Measurements from ENCODE around the gene JMJD1C.

Gene JMJD1C

GRCh38 chr10:63168821-63169462, 296.8 kb downstream of the JMJD1C start:
- Histone ChIP-seq H3K36me3 (replicated peaks; ENCODE audit: insufficient read depth, low read length) (0 out of 2 replicates have a peak, but pooled peaks cover 4% of the 10 kb centered on the region), H3K4me2 (ENCODE audit: low read depth, low read length) (no peak overlapping the region), H4K20me1 (ENCODE audit: insufficient read depth, low read length) (no peaks in the 10 kb centered on the region), H3K4me3 (ENCODE audit: low read length) (no peak overlapping the region), H3K4me1 (ENCODE audit: low read length) (peaks cover 16% of the 10 kb centered on the region; the same call in 1 of the 2 replicates), H3K79me2 (ENCODE audit: low read length) (peaks cover 8% of the 10 kb centered on the region), H3K9me3 (replicated peaks; ENCODE audit: insufficient read depth, low read length) (no peaks in the 10 kb centered on the region), H3F3A (ENCODE audit: insufficient read depth, low read length) (peaks cover 5% of the 10 kb centered on the region), H3K27me3 (replicated peaks; ENCODE audit: insufficient read depth, low read length) (no peaks in the 10 kb centered on the region), H2AFZ (ENCODE audit: low read length) (no peak overlapping the region), H3K27ac (ENCODE audit: low read length) (no peak overlapping the region), H3K9ac (ENCODE audit: low read length) (no peak overlapping the region), H3K9me2 (replicated peaks; ENCODE audit: insufficient read depth, low read length) (no peaks in the 10 kb centered on the region)
- TF ChIP-seq EZH2phosphoT487 (IDR thresholded peaks at IDR 0.05; ENCODE audit: low read length) (no peak), EZH2 (optimal IDR thresholded peaks at IDR 0.05; ENCODE audit: low read depth, low read length) (no peak), CTCF (IDR thresholded peaks at IDR 0.05; ENCODE audit: low read length) (no peak)
- DNase-seq = no peak

GRCh38 chr10:63166742-63167258, 299.0 kb downstream of the JMJD1C start:
- DNase-seq = peak; percentile 74
- H3K9ac ChIP-seq (ENCODE audit: low read length) = no peak overlapping the region
- H3K36me3 ChIP-seq (replicated peaks; ENCODE audit: insufficient read depth, low read length) = 0 out of 2 replicates have a peak, but pooled peaks cover 4% of the 10 kb centered on the region
- no peaks in the 10 kb centered on the region for H3K9me3 ChIP-seq (replicated peaks; ENCODE audit: insufficient read depth, low read length)
- 0 out of 2 replicates have a peak, but pooled peaks cover 7% of the 10 kb centered on the region for H3K4me1 ChIP-seq (ENCODE audit: low read length)
- no peaks in the 10 kb centered on the region; the same call in 1 of the 2 replicates for H3K79me2 ChIP-seq (ENCODE audit: low read length)
- H3F3A ChIP-seq (ENCODE audit: insufficient read depth, low read length) = 0 out of 2 replicates have a peak, but pooled peaks cover 3% of the 10 kb centered on the region
- H3K4me2 ChIP-seq (ENCODE audit: low read depth, low read length) = no peak overlapping the region
- H3K9me2 ChIP-seq (replicated peaks; ENCODE audit: insufficient read depth, low read length) = no peaks in the 10 kb centered on the region
- no peaks in the 10 kb centered on the region for H3K27me3 ChIP-seq (replicated peaks; ENCODE audit: insufficient read depth, low read length)
- TF ChIP-seq EZH2phosphoT487 (IDR thresholded peaks at IDR 0.05; ENCODE audit: low read length) (no peak), CTCF (IDR thresholded peaks at IDR 0.05; ENCODE audit: low read length) (peak; percentile 78)
- H3K27ac ChIP-seq (ENCODE audit: low read length) = no peak overlapping the region
- H3K4me3 ChIP-seq (ENCODE audit: low read length) = no peak overlapping the region
- no peaks in the 10 kb centered on the region for H4K20me1 ChIP-seq (ENCODE audit: insufficient read depth, low read length)
- no peak overlapping the region for H2AFZ ChIP-seq (ENCODE audit: low read length)

DNA sequence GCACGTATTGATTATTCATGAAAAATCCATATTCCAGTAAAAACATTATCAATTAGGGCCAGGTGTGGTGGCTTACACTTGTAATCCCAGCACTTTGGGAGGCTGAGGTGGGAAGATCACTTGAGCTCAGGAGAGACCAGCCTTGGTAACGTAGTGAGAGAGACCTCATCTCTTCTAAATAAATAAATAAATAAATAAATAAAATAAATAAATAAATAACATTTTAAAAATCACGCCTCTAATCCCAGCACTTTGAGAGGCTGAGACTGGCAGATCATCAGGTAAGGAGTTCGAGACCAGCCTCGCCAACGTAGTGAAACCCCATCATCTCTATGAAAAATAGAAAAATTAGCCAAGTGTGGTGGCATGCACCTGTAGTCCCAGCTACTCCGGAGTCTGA, 300.5 kb downstream of the JMJD1C start:
- H2AFZ ChIP-seq (ENCODE audit: low read length) = no peak overlapping the region
- TF ChIP-seq EZH2 (optimal IDR thresholded peaks at IDR 0.05; ENCODE audit: low read depth, low read length) (no peak), EZH2phosphoT487 (IDR thresholded peaks at IDR 0.05; ENCODE audit: low read length) (no peak), CTCF (IDR thresholded peaks at IDR 0.05; ENCODE audit: low read length) (no peak)
- H3F3A ChIP-seq (ENCODE audit: insufficient read depth, low read length) = 0 out of 2 replicates have a peak, but pooled peaks cover 5% of the 10 kb centered on the region
- H4K20me1 ChIP-seq (ENCODE audit: insufficient read depth, low read length) = no peaks in the 10 kb centered on the region
- H3K27me3 ChIP-seq (replicated peaks; ENCODE audit: insufficient read depth, low read length) = no peaks in the 10 kb centered on the region
- H3K4me1 ChIP-seq (ENCODE audit: low read length) = 0 out of 2 replicates have a peak, but pooled peaks cover 3% of the 10 kb centered on the region
- H3K9me3 ChIP-seq (replicated peaks; ENCODE audit: insufficient read depth, low read length) = no peaks in the 10 kb centered on the region
- H3K9me2 ChIP-seq (replicated peaks; ENCODE audit: insufficient read depth, low read length) = no peaks in the 10 kb centered on the region
- no peak overlapping the region for H3K27ac ChIP-seq (ENCODE audit: low read length)
- no peak overlapping the region for H3K4me3 ChIP-seq (ENCODE audit: low read length)
- H3K79me2 ChIP-seq (ENCODE audit: low read length) = no peaks in the 10 kb centered on the region; the same call in 1 of the 2 replicates
- H3K4me2 ChIP-seq (ENCODE audit: low read depth, low read length) = no peak overlapping the region
- no peak overlapping the region for H3K9ac ChIP-seq (ENCODE audit: low read length)
- no peak for DNase-seq
- H3K36me3 ChIP-seq (replicated peaks; ENCODE audit: insufficient read depth, low read length) = 0 out of 2 replicates have a peak, but pooled peaks cover 4% of the 10 kb centered on the region

Data from MM.1S (cell line).